ENCODE data around the gene FILIP1L.

DNA sequence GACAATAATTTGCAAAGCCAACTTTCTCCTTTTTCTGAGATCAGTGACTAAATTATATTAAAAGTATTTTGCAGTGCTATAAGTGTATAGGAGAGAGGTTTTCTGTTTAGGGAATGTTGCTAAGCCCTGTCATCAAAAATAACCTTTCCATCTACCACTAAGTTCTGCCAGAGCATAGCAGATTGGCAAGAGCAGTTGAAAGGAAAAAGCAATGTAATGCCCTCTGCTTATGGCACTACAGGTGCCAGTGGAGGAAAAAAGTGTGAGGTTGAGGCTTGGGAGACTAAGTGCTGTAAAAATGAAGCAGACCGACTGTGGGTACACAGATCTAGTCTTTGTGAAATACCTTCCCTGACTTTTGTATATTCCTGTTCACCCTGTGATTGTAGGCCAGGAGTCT is 11.5 kb downstream of the FILIP1L start:
- no peak for TF ChIP-seq EZH2phosphoT487 (IDR thresholded peaks at IDR 0.05; ENCODE audit: borderline replicate concordance)
- TF ChIP-seq, protein P1, sequence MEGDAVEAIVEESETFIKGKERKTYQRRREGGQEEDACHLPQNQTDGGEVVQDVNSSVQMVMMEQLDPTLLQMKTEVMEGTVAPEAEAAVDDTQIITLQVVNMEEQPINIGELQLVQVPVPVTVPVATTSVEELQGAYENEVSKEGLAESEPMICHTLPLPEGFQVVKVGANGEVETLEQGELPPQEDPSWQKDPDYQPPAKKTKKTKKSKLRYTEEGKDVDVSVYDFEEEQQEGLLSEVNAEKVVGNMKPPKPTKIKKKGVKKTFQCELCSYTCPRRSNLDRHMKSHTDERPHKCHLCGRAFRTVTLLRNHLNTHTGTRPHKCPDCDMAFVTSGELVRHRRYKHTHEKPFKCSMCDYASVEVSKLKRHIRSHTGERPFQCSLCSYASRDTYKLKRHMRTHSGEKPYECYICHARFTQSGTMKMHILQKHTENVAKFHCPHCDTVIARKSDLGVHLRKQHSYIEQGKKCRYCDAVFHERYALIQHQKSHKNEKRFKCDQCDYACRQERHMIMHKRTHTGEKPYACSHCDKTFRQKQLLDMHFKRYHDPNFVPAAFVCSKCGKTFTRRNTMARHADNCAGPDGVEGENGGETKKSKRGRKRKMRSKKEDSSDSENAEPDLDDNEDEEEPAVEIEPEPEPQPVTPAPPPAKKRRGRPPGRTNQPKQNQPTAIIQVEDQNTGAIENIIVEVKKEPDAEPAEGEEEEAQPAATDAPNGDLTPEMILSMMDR (conservative IDR thresholded peaks at IDR 0.05; ENCODE audit: low read length): no peak

All from Loucy (cell line).